Measurements from ENCODE around the gene ADH5.
"Not testable (repeated sequence)": the region's sequence is repeated elsewhere in the genome, so short reads cannot be mapped to it uniquely, and the experiment has no call there.

GRCh38 chr4:99099814-99100213 lies 11.2 kb upstream of the ADH5 start:
- TF ChIP-seq CTCF (IDR thresholded peaks at IDR 0.05; ENCODE audit: low read length); EZH2 (IDR thresholded peaks at IDR 0.05; ENCODE audit: borderline replicate concordance, low read length): not testable (repeated sequence)

All from OCI-LY1 (cell line).